OCI-LY1 (cell line): Measurements from ENCODE around the gene CMAS.

Source experiments
- H2AFZ ChIP-seq: fragments of 200-600 bp; sonication (generic), shearing (Covaris generic); 2 replicates; pipeline ENCODE4 v1.6.0; 2014; ENCODE audit warnings: antibody characterized with exemption, mild to moderate bottlenecking, low read length
- H3F3A ChIP-seq: fragments of 200-600 bp; sonication (generic), shearing (Covaris generic); 2 replicates; pipeline ENCODE4 v1.6.0; 2014; ENCODE audit warnings: mild to moderate bottlenecking, antibody characterized with exemption, low read length, moderate library complexity; ENCODE audit not compliant: insufficient read depth
- H3K27ac ChIP-seq: fragments of 200-600 bp; sonication (generic); 2 replicates; pipeline ENCODE4 v1.5.1; 2014; ENCODE audit warnings: low read length, mixed run types, mild to moderate bottlenecking, low read depth; ENCODE audit not compliant: poor library complexity, severe bottlenecking
- H3K27me3 ChIP-seq: fragments of 200-600 bp; sonication (generic); 2 replicates; pipeline ENCODE4 v1.6.0; 2014; ENCODE audit warnings: antibody characterized with exemption, mild to moderate bottlenecking, low read length, moderate library complexity; ENCODE audit not compliant: insufficient read depth
- H3K36me3 ChIP-seq: fragments of 200-600 bp; sonication (generic); 2 replicates; pipeline ENCODE4 v1.6.1; 2014; ENCODE audit warnings: mild to moderate bottlenecking, antibody characterized with exemption, low read length, moderate library complexity, mixed read lengths; ENCODE audit not compliant: insufficient read depth
- H3K4me1 ChIP-seq: fragments of 200-600 bp; sonication (generic); 2 replicates; pipeline ENCODE4 v1.5.1; 2014; ENCODE audit warnings: mild to moderate bottlenecking, low read length, moderate library complexity; ENCODE audit not compliant: insufficient read depth, severe bottlenecking
- H3K4me2 ChIP-seq: fragments of 200-600 bp; sonication (generic), shearing (Covaris generic); 2 replicates; pipeline ENCODE4 v1.6.1; 2014; ENCODE audit warnings: low read length
- H3K4me3 ChIP-seq: fragments of 200-600 bp; sonication (generic); 2 replicates; pipeline ENCODE4 v1.5.1; 2014; ENCODE audit warnings: low read length, low read depth, mild to moderate bottlenecking, mixed read lengths; ENCODE audit not compliant: poor library complexity, severe bottlenecking
- H3K79me2 ChIP-seq: fragments of 200-600 bp; shearing (Covaris generic); 2 replicates; pipeline ENCODE4 v1.6.1; 2016; ENCODE audit warnings: mixed run types, low read length, mixed read lengths; ENCODE audit not compliant: insufficient read depth
- H3K9ac ChIP-seq: fragments of 200-600 bp; sonication (generic), shearing (Covaris generic); 2 replicates; pipeline ENCODE4 v1.6.1; 2014; ENCODE audit warnings: mild to moderate bottlenecking, low read length, mixed read lengths
- H3K9me2 ChIP-seq: fragments of 200-600 bp; sonication (generic), shearing (Covaris generic); 2 replicates; pipeline ENCODE4 v1.6.1; 2014; ENCODE audit warnings: low read depth, mild to moderate bottlenecking, low read length, mixed read lengths
- H3K9me3 ChIP-seq: fragments of 200-600 bp; shearing (Covaris generic); 2 replicates; pipeline ENCODE4 v1.6.1; 2014; ENCODE audit warnings: low read length, mixed read lengths
- H4K20me1 ChIP-seq: fragments of 200-600 bp; sonication (generic), shearing (Covaris generic); 2 replicates; pipeline ENCODE4 v1.6.0; 2016; ENCODE audit warnings: mild to moderate bottlenecking, low read length; ENCODE audit not compliant: insufficient read depth
- EZH2 ChIP-seq: fragments of 200-600 bp; sonication (generic), shearing (Covaris generic); IDR thresholded peaks from 2 replicates; pipeline ENCODE4 v1.8.0; 2017; ENCODE audit warnings: borderline replicate concordance, mixed run types, mild to moderate bottlenecking, antibody characterized with exemption, low read length, moderate library complexity, mixed read lengths
- TF ChIP-seq, protein P1 (sequence below): fragments of 200-600 bp; sonication (generic), shearing (Covaris generic); IDR thresholded peaks from 2 replicates; pipeline ENCODE4 v1.5.1; 2017; ENCODE audit warnings: mild to moderate bottlenecking, antibody characterized with exemption, low read length, moderate library complexity, mixed read lengths

Gene CMAS

DNA sequence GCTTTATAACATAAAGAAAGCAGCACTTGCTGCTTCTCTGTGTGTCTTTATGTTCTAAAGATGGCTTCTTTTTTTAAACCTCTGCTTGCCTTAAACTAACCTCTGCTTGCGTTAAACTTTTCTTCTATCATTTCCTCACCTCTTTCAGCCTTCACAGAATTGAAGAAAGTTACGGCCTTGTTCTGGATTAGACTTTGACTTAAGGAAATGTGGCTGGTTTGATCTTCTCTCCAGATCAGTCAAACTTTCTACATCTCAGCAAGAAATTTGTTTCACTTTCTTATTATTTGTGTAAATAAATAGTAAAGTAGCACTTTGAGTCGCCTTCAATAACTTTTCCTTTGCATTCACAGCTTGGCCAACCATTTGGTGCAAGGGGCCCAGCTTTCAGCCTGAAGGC is 64.2 kb downstream of the CMAS start:
- Histone ChIP-seq H3K9ac (no peak overlapping the region), H4K20me1 (no peaks in the 10 kb centered on the region), H3F3A (no peaks in the 10 kb centered on the region), H3K9me2 (no peaks in the 10 kb centered on the region), H3K27ac (no peak overlapping the region), H3K9me3 (0 out of 2 replicates have a peak, but pooled peaks cover 2% of the 10 kb centered on the region), H2AFZ (no peak overlapping the region), H3K4me3 (no peak overlapping the region), H3K36me3 (no peaks in the 10 kb centered on the region), H3K27me3 (no peaks in the 10 kb centered on the region), H3K79me2 (no peaks in the 10 kb centered on the region), H3K4me1 (no peaks in the 10 kb centered on the region), H3K4me2 (no peak overlapping the region)
- TF ChIP-seq, protein P1, sequence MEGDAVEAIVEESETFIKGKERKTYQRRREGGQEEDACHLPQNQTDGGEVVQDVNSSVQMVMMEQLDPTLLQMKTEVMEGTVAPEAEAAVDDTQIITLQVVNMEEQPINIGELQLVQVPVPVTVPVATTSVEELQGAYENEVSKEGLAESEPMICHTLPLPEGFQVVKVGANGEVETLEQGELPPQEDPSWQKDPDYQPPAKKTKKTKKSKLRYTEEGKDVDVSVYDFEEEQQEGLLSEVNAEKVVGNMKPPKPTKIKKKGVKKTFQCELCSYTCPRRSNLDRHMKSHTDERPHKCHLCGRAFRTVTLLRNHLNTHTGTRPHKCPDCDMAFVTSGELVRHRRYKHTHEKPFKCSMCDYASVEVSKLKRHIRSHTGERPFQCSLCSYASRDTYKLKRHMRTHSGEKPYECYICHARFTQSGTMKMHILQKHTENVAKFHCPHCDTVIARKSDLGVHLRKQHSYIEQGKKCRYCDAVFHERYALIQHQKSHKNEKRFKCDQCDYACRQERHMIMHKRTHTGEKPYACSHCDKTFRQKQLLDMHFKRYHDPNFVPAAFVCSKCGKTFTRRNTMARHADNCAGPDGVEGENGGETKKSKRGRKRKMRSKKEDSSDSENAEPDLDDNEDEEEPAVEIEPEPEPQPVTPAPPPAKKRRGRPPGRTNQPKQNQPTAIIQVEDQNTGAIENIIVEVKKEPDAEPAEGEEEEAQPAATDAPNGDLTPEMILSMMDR, result no peak
- no peak for TF ChIP-seq EZH2
